ENCODE measurements around the gene OPCML.

Gene OPCML

DNA sequence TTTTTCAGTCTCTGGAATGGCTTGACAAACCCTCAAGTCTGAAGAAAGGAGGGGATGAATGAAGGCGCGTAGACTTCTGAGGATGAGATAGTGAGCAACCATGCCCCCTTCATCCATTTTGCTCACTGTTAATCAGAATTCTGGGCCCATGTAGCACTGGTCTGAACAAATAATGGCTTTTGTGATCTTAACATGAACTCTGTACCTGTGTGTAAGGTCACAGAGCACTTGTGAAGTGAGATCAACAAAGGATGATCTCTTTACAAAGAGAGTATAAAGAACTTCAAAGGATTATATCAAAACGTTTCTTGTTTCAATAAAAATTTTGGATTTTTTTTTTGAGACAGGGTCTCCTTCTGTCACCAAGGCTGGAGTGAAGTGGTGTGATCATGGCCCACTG lies 976.7 kb downstream of the OPCML start:
- no peaks in the 10 kb centered on the region for H3K9me3 ChIP-seq (ENCODE audit: control insufficient read depth, insufficient read depth, low read length)
- no peaks in the 10 kb centered on the region for H3K9me2 ChIP-seq (replicated peaks; ENCODE audit: control insufficient read depth, low read length)
- H3F3A ChIP-seq (ENCODE audit: control insufficient read depth, insufficient read depth): no peaks in the 10 kb centered on the region
- TF ChIP-seq EZH2phosphoT487 (IDR thresholded peaks at IDR 0.05; ENCODE audit: borderline replicate concordance, low read length): no peak
- TF ChIP-seq, protein P1, sequence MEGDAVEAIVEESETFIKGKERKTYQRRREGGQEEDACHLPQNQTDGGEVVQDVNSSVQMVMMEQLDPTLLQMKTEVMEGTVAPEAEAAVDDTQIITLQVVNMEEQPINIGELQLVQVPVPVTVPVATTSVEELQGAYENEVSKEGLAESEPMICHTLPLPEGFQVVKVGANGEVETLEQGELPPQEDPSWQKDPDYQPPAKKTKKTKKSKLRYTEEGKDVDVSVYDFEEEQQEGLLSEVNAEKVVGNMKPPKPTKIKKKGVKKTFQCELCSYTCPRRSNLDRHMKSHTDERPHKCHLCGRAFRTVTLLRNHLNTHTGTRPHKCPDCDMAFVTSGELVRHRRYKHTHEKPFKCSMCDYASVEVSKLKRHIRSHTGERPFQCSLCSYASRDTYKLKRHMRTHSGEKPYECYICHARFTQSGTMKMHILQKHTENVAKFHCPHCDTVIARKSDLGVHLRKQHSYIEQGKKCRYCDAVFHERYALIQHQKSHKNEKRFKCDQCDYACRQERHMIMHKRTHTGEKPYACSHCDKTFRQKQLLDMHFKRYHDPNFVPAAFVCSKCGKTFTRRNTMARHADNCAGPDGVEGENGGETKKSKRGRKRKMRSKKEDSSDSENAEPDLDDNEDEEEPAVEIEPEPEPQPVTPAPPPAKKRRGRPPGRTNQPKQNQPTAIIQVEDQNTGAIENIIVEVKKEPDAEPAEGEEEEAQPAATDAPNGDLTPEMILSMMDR (IDR thresholded peaks at IDR 0.05; ENCODE audit: low read depth, low read length, poor library complexity, severe bottlenecking): no peak
- H3K4me3 ChIP-seq (ENCODE audit: low read length): no peak overlapping the region
- no peaks in the 10 kb centered on the region for H3K4me1 ChIP-seq (ENCODE audit: control insufficient read depth, low read length)
- H4K20me1 ChIP-seq (ENCODE audit: control insufficient read depth, insufficient read depth, low read depth, low read length): no peaks in the 10 kb centered on the region
- no peaks in the 10 kb centered on the region for H3K27me3 ChIP-seq (ENCODE audit: control insufficient read depth, low read length)
- no peak overlapping the region for H3K4me2 ChIP-seq (ENCODE audit: low read length)
- no peaks in the 10 kb centered on the region for H3K36me3 ChIP-seq (ENCODE audit: control insufficient read depth, low read length)
- H3K27ac ChIP-seq (ENCODE audit: low read depth, low read length): no peak overlapping the region
- no peaks in the 10 kb centered on the region for H3K79me2 ChIP-seq (ENCODE audit: control insufficient read depth, low read length)

DNA sequence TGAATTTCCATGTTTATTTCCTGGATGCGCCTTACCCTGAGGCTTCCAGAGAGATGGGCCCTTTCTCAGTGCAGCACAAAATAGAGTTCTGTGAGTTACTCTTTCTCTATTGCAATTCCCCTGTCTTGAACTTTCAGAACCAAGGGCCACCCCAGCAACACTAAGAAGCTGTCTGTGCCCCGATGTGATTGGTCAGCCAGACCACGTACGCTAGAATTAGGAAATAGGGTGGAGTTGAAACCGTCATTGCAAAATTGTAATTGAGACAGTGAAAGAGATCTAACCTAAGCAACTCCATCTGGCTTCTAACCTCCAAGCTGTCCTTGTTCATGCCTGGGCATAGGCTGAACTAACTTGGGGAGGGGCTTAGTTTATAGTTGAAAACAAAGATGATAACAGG lies 981.3 kb downstream of the OPCML start:
- no peaks in the 10 kb centered on the region for H3K4me1 ChIP-seq (ENCODE audit: control insufficient read depth, low read length)
- H3K79me2 ChIP-seq (ENCODE audit: control insufficient read depth, low read length): no peaks in the 10 kb centered on the region
- no peaks in the 10 kb centered on the region for H3K9me3 ChIP-seq (ENCODE audit: control insufficient read depth, insufficient read depth, low read length)
- H3K4me3 ChIP-seq (ENCODE audit: low read length): no peak overlapping the region
- no peak overlapping the region for H3K27ac ChIP-seq (ENCODE audit: low read depth, low read length)
- H3K4me2 ChIP-seq (ENCODE audit: low read length): no peak overlapping the region
- no peaks in the 10 kb centered on the region for H3K27me3 ChIP-seq (ENCODE audit: control insufficient read depth, low read length)
- no peak for TF ChIP-seq EZH2phosphoT487 (IDR thresholded peaks at IDR 0.05; ENCODE audit: borderline replicate concordance, low read length)
- TF ChIP-seq, protein P1 (IDR thresholded peaks at IDR 0.05; ENCODE audit: low read depth, low read length, poor library complexity, severe bottlenecking): no peak
- H3K9me2 ChIP-seq (replicated peaks; ENCODE audit: control insufficient read depth, low read length): no peaks in the 10 kb centered on the region
- no peaks in the 10 kb centered on the region for H3K36me3 ChIP-seq (ENCODE audit: control insufficient read depth, low read length)
- H3F3A ChIP-seq (ENCODE audit: control insufficient read depth, insufficient read depth): no peaks in the 10 kb centered on the region
- no peaks in the 10 kb centered on the region for H4K20me1 ChIP-seq (ENCODE audit: control insufficient read depth, insufficient read depth, low read depth, low read length)

DNA sequence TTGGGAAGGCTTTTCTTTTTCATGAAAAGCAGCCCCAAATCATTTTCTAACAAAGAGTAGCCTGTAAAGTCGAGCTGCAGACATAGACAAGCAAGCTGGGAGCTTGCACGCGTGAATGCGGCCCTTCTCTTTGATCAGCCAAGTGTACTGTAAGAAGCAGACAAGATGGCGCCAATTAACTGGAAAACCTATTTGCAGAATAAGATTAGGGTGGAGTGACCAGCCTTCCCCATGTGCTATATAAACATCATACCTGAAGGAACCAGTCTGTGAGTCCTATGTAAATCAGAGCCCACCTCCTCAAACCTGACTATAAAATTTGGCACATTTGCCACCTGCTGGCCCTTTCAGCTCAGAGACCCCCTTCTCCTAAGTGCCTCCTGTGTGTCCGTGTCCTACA lies 982.7 kb downstream of the OPCML start:
- H3K36me3 ChIP-seq (ENCODE audit: control insufficient read depth, low read length): no peaks in the 10 kb centered on the region
- no peaks in the 10 kb centered on the region for H3K79me2 ChIP-seq (ENCODE audit: control insufficient read depth, low read length)
- H4K20me1 ChIP-seq (ENCODE audit: control insufficient read depth, insufficient read depth, low read depth, low read length): no peaks in the 10 kb centered on the region
- TF ChIP-seq, protein P1 (IDR thresholded peaks at IDR 0.05; ENCODE audit: low read depth, low read length, poor library complexity, severe bottlenecking): no peak
- no peak for TF ChIP-seq EZH2phosphoT487 (IDR thresholded peaks at IDR 0.05; ENCODE audit: borderline replicate concordance, low read length)
- H3K9me2 ChIP-seq (replicated peaks; ENCODE audit: control insufficient read depth, low read length): no peaks in the 10 kb centered on the region
- H3K4me3 ChIP-seq (ENCODE audit: low read length): no peak overlapping the region
- no peak overlapping the region for H3K4me2 ChIP-seq (ENCODE audit: low read length)
- H3K27ac ChIP-seq (ENCODE audit: low read depth, low read length): no peak overlapping the region
- H3K4me1 ChIP-seq (ENCODE audit: control insufficient read depth, low read length): no peaks in the 10 kb centered on the region
- H3F3A ChIP-seq (ENCODE audit: control insufficient read depth, insufficient read depth): no peaks in the 10 kb centered on the region
- no peaks in the 10 kb centered on the region for H3K27me3 ChIP-seq (ENCODE audit: control insufficient read depth, low read length)
- H3K9me3 ChIP-seq (ENCODE audit: control insufficient read depth, insufficient read depth, low read length): no peaks in the 10 kb centered on the region

DNA sequence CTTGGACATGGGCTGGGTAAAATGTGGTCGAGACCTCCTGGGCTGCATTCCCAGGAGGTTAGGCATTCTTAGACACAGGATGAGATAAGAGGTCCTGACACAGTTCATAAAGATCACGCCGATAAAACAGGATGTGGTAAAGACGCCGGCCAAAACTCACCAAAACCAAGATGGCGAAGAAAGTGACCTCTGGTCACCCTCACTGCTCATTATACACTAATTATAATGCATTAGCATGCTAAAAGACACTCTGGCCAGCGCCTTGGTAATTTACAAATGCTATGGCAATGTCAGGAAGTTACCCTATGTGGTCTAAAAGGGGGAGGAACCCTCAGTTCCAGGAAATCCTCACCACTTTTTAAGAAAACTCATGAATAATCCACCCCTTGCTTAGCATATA lies 983.3 kb downstream of the OPCML start:
- Histone ChIP-seq H3K4me2 (ENCODE audit: low read length) (no peak overlapping the region), H3K27ac (ENCODE audit: low read depth, low read length) (no peak overlapping the region), H3K4me1 (ENCODE audit: control insufficient read depth, low read length) (no peaks in the 10 kb centered on the region), H3K9me2 (replicated peaks; ENCODE audit: control insufficient read depth, low read length) (no peaks in the 10 kb centered on the region), H3K9me3 (ENCODE audit: control insufficient read depth, insufficient read depth, low read length) (no peaks in the 10 kb centered on the region), H3K79me2 (ENCODE audit: control insufficient read depth, low read length) (no peaks in the 10 kb centered on the region), H3K36me3 (ENCODE audit: control insufficient read depth, low read length) (no peaks in the 10 kb centered on the region), H4K20me1 (ENCODE audit: control insufficient read depth, insufficient read depth, low read depth, low read length) (no peaks in the 10 kb centered on the region), H3K27me3 (ENCODE audit: control insufficient read depth, low read length) (no peaks in the 10 kb centered on the region), H3F3A (ENCODE audit: control insufficient read depth, insufficient read depth) (no peaks in the 10 kb centered on the region), H3K4me3 (ENCODE audit: low read length) (no peak overlapping the region)
- TF ChIP-seq, protein P1 (IDR thresholded peaks at IDR 0.05; ENCODE audit: low read depth, low read length, poor library complexity, severe bottlenecking): no peak
- no peak for TF ChIP-seq EZH2phosphoT487 (IDR thresholded peaks at IDR 0.05; ENCODE audit: borderline replicate concordance, low read length)

All from DOHH2 (cell line).